Neural cell (in vitro differentiated cells): ENCODE data around the gene RHEX.
"Not testable (repeated sequence)": the region's sequence is repeated elsewhere in the genome, so short reads cannot be mapped to it uniquely, and the experiment has no call there.

Source experiments
- CTCF ChIP-seq: fragments of 450-650 bp; IDR thresholded peaks from 2 replicates; pipeline ENCODE4 v1.5.1; 2014; ENCODE audit warnings: antibody characterized with exemption, mild to moderate bottlenecking, moderate library complexity; ENCODE audit not compliant: poor library complexity, severe bottlenecking
- POLR2AphosphoS5 ChIP-seq: IDR thresholded peaks from 2 replicates; pipeline ENCODE4 v1.6.1; 2012
- SMC3 ChIP-seq: fragments of 450-650 bp; conservative IDR thresholded peaks from 2 replicates; pipeline ENCODE4 v1.6.1; 2014; ENCODE audit warnings: antibody characterized with exemption, mild to moderate bottlenecking, moderate library complexity; ENCODE audit not compliant: poor library complexity

GRCh38 chr1:206053616-206054015 lies 643 bp downstream of the RHEX start:
- TF ChIP-seq CTCF, POLR2AphosphoS5, SMC3: not testable (repeated sequence)
